GM21717 (cell line): ENCODE data around the gene PITPNB.

Source experiments
- ATAC-seq: cut with Tn5 transposase; IDR thresholded peaks from one replicate; pipeline ENCODE4 v1.9.1; 2021; ENCODE audit warnings: mild to moderate bottlenecking, moderate library complexity; ENCODE audit not compliant: unreplicated experiment

PITPNB gene

GRCh38 chr22:27919942-27920755, 1.1 kb upstream of the PITPNB start:
- peak; percentile 30 for ATAC-seq

- peak; percentile 36 for ATAC-seq
Measured at GRCh38 chr22:27918341-27919221, 475 bp downstream of the PITPNB start.

- ATAC-seq, result no peak
Measured at GRCh38 chr22:27915986-27916385, 3.1 kb downstream of the PITPNB start.

- ATAC-seq, result no peak
Measured at GRCh38 chr22:27913162-27913741, 5.8 kb downstream of the PITPNB start.

GRCh38 chr22:27912101-27912500, 7.0 kb downstream of the PITPNB start:
- ATAC-seq, result no peak

- ATAC-seq, result no peak
Measured at GRCh38 chr22:27911330-27911729, 7.7 kb downstream of the PITPNB start.

GRCh38 chr22:27906241-27906640, 12.8 kb downstream of the PITPNB start:
- no peak for ATAC-seq

- no peak for ATAC-seq
Measured at GRCh38 chr22:27905653-27906052, 13.4 kb downstream of the PITPNB start.

GRCh38 chr22:27903805-27904473, 15.1 kb downstream of the PITPNB start:
- ATAC-seq, result no peak

- ATAC-seq, result no peak
Measured at GRCh38 chr22:27900153-27900552, 18.9 kb downstream of the PITPNB start.

- ATAC-seq, result no peak
Measured at GRCh38 chr22:27896245-27896644, 22.8 kb downstream of the PITPNB start.

- ATAC-seq, result peak; percentile 91
Measured at GRCh38 chr22:27895600-27895999, 23.5 kb downstream of the PITPNB start.

GRCh38 chr22:27892811-27893210, 26.2 kb downstream of the PITPNB start:
- no peak for ATAC-seq

GRCh38 chr22:27892064-27892463, 27.0 kb downstream of the PITPNB start:
- ATAC-seq, result no peak

- no peak for ATAC-seq
Measured at GRCh38 chr22:27888310-27888709, 30.7 kb downstream of the PITPNB start.

GRCh38 chr22:27886843-27887151, 32.3 kb downstream of the PITPNB start:
- ATAC-seq, result no peak

GRCh38 chr22:27885977-27886842, 32.8 kb downstream of the PITPNB start:
- no peak for ATAC-seq

- ATAC-seq, result no peak
Measured at GRCh38 chr22:27883656-27884350, 35.3 kb downstream of the PITPNB start.

GRCh38 chr22:27882507-27883290, 36.4 kb downstream of the PITPNB start:
- no peak for ATAC-seq
